Gastroesophageal sphincter (tissue), 3 donors: ENCODE measurements around the gene CDC42EP5.
"Not testable (repeated sequence)": the region's sequence is repeated elsewhere in the genome, so short reads cannot be mapped to it uniquely, and the experiment has no call there.

ENCODE experiments used
- EP300 ChIP-seq: sonication (generic); formaldehyde crosslinking; IDR thresholded peaks from one replicate; pipeline ENCODE4 v1.6.1; 2017; ENCODE audit warnings: antibody characterized with exemption, mild to moderate bottlenecking
- POLR2A ChIP-seq, 2 donors: fragments of 450-650 bp; IDR thresholded peaks; one replicate each; pipeline ENCODE4 v1.6.1; 2017; ENCODE audit warnings: antibody characterized with exemption in 2 of 2, mild to moderate bottlenecking in 2 of 2, moderate library complexity in 1 of 2
- POLR2AphosphoS5 ChIP-seq: sonication (generic); formaldehyde crosslinking; IDR thresholded peaks from one replicate; pipeline ENCODE4 v1.6.1; 2017; ENCODE audit warnings: antibody characterized with exemption
- TF ChIP-seq, protein P1 (sequence below), 4 experiments: fragments of 200-600 bp in 2 of 4; fragments of 450-650 bp in 2 of 4; sonication (generic) in 1 of 4; IDR thresholded peaks; one replicate each; pipeline ENCODE4 v1.5.1; 2017 to 2019; ENCODE audit warnings: antibody characterized with exemption in 4 of 4, mild to moderate bottlenecking in 2 of 4, moderate library complexity in 2 of 4

GRCh38 chr19:54497747-54498450 is 24.8 kb upstream of the CDC42EP5 start:
- TF ChIP-seq, protein P1, sequence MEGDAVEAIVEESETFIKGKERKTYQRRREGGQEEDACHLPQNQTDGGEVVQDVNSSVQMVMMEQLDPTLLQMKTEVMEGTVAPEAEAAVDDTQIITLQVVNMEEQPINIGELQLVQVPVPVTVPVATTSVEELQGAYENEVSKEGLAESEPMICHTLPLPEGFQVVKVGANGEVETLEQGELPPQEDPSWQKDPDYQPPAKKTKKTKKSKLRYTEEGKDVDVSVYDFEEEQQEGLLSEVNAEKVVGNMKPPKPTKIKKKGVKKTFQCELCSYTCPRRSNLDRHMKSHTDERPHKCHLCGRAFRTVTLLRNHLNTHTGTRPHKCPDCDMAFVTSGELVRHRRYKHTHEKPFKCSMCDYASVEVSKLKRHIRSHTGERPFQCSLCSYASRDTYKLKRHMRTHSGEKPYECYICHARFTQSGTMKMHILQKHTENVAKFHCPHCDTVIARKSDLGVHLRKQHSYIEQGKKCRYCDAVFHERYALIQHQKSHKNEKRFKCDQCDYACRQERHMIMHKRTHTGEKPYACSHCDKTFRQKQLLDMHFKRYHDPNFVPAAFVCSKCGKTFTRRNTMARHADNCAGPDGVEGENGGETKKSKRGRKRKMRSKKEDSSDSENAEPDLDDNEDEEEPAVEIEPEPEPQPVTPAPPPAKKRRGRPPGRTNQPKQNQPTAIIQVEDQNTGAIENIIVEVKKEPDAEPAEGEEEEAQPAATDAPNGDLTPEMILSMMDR (IDR thresholded peaks at IDR 0.05): not testable (repeated sequence)
- not testable (repeated sequence) for TF ChIP-seq POLR2A (IDR thresholded peaks at IDR 0.05); POLR2AphosphoS5; EP300
